ENCODE data around the gene STAG1. TPM values are rescaled to one million over a fixed set of nuclear protein-coding genes. Genes with fewer than 3 reads are reported as not detected.

STAG1 gene
- total RNA-seq, 1 experiment from 2014 or later: 43.7 TPM

DNA sequence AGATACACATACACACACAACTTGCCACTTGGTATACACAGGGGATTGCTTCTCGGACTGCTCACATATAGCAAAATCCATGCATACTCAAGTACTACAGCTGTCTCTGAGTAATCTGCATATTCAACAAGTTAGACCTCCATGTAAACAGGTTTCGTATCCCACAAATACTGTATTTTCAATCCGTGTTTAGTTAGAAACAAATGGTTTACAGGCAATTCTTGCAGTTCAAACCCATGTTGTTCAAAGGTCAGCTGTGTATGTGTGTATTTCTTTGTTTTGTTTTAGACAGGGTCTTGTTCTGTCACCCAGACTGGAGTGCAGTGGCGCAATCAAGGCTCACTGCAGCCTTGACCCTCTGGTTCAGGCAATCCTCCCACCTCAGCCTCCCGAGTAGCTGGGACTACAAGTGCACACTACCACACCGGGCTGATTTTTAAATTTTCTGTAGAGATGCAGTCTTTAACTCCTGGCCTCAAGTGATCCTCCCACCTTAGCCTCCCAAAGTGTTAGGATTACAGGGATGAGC is 253.2 kb downstream of the STAG1 start:
- BruUV-seq (replicated peaks): no TSS peak
- no peak overlapping the region for H3K27ac ChIP-seq (ENCODE audit: low read length)
- no peak for ATAC-seq

DNA sequence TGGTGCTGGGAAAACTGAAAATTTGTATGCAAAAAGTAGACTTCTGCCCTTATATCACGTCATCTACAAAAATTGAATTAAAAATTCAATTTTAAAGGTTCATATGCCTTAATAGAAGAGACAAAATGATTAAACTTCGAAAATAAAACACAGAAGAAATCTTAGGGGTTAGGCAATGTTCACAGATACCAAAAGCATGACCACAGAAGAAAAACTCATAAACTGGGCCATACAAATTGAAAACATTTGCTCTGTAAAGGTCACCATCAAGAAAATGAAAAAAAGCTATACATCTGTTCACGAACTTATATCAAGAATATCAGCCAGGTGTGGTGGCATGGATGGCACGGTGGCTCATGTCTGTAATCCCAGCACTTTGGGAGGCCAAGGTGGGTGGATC is 257.0 kb downstream of the STAG1 start:
- no peak for ATAC-seq
- BruUV-seq (replicated peaks): no TSS peak
- POLR2A ChIA-PET: no interaction called here

More for the DNA sequence above, 253.2 kb downstream of the STAG1 start:
- no peaks in the 10 kb centered on the region for H3K9me3 ChIP-seq (ENCODE audit: control insufficient read depth, insufficient read depth, low read depth, low read length)
- no peaks in the 10 kb centered on the region for H3K4me1 ChIP-seq (ENCODE audit: control insufficient read depth, insufficient read depth, low read length)
- intact Hi-C loops (cut with micrococcal nuclease; ENCODE audit: unreplicated experiment): no loop called here
- H3K4me3 ChIP-seq (ENCODE audit: low read depth in 2 of 2, low read length in 2 of 2): no peak overlapping the region
- no peak for DNase-seq (ENCODE audit: low read depth, low spot score)
- in situ Hi-C loops (cut with HindIII; ENCODE audit: low pct_unique_long_range_greater_than_20kb, low sequenced_read_pairs): no loop called here
- TF ChIP-seq SIN3A (IDR thresholded peaks at IDR 0.05; ENCODE audit: borderline replicate concordance, insufficient read depth, low read depth, low read length): no peak
- ChIA-PET CTCF (no interaction called here), POLR2A (interaction anchor here (0.5 to 0.6 kb wide), 2 partner anchors 140 to 254 kb away, joined by 3 read pairs; no protein-coding TSS in a partner anchor)
- no peaks in the 10 kb centered on the region; the same call in 1 of the 2 replicates for H3K36me3 ChIP-seq (ENCODE audit: control insufficient read depth, insufficient read depth, low read length)
- H3K27me3 ChIP-seq (ENCODE audit: control insufficient read depth, insufficient read depth, low read length): no peaks in the 10 kb centered on the region

More for the DNA sequence above, 257.0 kb downstream of the STAG1 start:
- no peak overlapping the region for H3K4me3 ChIP-seq (ENCODE audit: low read depth in 2 of 2, low read length in 2 of 2)
- no peaks in the 10 kb centered on the region for H3K27me3 ChIP-seq (ENCODE audit: control insufficient read depth, insufficient read depth, low read length)
- H3K4me1 ChIP-seq (ENCODE audit: control insufficient read depth, insufficient read depth, low read length): no peaks in the 10 kb centered on the region
- no peaks in the 10 kb centered on the region; the same call in 1 of the 2 replicates for H3K36me3 ChIP-seq (ENCODE audit: control insufficient read depth, insufficient read depth, low read length)
- CTCF ChIA-PET: no interaction called here
- H3K9me3 ChIP-seq (ENCODE audit: control insufficient read depth, insufficient read depth, low read depth, low read length): no peaks in the 10 kb centered on the region; the same call in 1 of the 2 replicates
- TF ChIP-seq CTCF (IDR thresholded peaks at IDR 0.05): no peak
- no peak for TF ChIP-seq POLR2AphosphoS5 (IDR thresholded peaks at IDR 0.05; ENCODE audit: low read depth, low read length)
- no peak for TF ChIP-seq SIN3A (IDR thresholded peaks at IDR 0.05; ENCODE audit: borderline replicate concordance, insufficient read depth, low read depth, low read length)
- TF ChIP-seq, protein P1, sequence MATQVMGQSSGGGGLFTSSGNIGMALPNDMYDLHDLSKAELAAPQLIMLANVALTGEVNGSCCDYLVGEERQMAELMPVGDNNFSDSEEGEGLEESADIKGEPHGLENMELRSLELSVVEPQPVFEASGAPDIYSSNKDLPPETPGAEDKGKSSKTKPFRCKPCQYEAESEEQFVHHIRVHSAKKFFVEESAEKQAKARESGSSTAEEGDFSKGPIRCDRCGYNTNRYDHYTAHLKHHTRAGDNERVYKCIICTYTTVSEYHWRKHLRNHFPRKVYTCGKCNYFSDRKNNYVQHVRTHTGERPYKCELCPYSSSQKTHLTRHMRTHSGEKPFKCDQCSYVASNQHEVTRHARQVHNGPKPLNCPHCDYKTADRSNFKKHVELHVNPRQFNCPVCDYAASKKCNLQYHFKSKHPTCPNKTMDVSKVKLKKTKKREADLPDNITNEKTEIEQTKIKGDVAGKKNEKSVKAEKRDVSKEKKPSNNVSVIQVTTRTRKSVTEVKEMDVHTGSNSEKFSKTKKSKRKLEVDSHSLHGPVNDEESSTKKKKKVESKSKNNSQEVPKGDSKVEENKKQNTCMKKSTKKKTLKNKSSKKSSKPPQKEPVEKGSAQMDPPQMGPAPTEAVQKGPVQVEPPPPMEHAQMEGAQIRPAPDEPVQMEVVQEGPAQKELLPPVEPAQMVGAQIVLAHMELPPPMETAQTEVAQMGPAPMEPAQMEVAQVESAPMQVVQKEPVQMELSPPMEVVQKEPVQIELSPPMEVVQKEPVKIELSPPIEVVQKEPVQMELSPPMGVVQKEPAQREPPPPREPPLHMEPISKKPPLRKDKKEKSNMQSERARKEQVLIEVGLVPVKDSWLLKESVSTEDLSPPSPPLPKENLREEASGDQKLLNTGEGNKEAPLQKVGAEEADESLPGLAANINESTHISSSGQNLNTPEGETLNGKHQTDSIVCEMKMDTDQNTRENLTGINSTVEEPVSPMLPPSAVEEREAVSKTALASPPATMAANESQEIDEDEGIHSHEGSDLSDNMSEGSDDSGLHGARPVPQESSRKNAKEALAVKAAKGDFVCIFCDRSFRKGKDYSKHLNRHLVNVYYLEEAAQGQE (IDR thresholded peaks at IDR 0.05; ENCODE audit: insufficient read depth in 1 of 2, low read depth in 2 of 2, low read length in 1 of 2): no peak
- TF ChIP-seq TCF7L2 (IDR thresholded peaks at IDR 0.05; ENCODE audit: low read depth, low read length): no peak
- DNase-seq (ENCODE audit: low read depth, low spot score): no peak
- in situ Hi-C loops (cut with HindIII; ENCODE audit: low pct_unique_long_range_greater_than_20kb, low sequenced_read_pairs): no loop called here
- intact Hi-C loops (cut with micrococcal nuclease; ENCODE audit: unreplicated experiment): no loop called here
- H3K27ac ChIP-seq (ENCODE audit: low read length): no peak overlapping the region

Data from Panc1 (cell line).